Ecto neural progenitor cell (in vitro differentiated cells): ENCODE data around the gene ARFGAP2.

Source experiments
- DNase-seq: peaks from one replicate; pipeline ENCODE4 v3.0.0-alpha.2; 2018; ENCODE audit warnings: low spot score

Gene ARFGAP2

GRCh38 chr11:47171061-47171838 is 5.4 kb downstream of the ARFGAP2 start:
- DNase-seq, result no peak

DNA sequence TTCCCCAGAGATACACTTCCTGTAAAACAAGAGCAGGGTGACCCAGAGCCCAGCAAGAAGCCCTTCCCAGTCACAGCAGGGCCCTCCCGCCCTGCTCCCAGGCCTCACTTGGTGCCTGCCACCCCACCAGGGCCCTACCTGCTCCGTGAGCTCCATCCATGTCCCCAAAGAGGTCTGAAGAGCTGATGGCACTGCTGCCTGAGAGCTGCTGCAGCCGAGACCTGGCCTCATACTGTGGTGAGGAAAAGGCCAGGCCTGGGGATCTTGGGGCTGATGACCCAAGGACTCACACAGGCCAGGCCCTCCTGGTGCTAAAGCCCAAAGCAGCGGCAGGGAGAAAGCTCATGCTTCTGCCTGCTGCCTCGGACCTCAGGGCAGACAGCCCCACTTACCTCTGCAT is 10.3 kb downstream of the ARFGAP2 start:
- no peak for DNase-seq

- no peak for DNase-seq
Observed at GRCh38 chr11:47165253-47165840, 11.3 kb downstream of the ARFGAP2 start.

DNA sequence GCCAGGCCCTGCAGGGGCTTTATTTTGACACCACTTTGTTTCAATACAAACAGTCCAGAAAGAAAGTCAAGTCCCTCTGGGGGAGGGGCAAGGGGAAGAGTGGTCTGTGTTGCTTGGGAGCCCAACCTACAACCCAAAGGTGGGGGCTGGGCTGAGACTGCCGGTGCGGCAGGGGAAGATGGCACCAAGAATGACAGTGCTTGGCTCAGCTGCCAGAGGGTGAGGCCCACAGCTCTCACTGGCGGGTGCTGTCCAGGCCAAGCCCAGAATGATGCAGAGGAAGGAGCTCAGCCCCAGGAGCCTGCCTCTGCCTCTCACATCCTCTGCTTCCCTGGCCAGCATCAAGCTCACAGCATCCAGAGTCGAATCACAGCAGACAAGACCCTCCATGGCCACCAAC is 12.4 kb downstream of the ARFGAP2 start:
- no peak for DNase-seq

DNA sequence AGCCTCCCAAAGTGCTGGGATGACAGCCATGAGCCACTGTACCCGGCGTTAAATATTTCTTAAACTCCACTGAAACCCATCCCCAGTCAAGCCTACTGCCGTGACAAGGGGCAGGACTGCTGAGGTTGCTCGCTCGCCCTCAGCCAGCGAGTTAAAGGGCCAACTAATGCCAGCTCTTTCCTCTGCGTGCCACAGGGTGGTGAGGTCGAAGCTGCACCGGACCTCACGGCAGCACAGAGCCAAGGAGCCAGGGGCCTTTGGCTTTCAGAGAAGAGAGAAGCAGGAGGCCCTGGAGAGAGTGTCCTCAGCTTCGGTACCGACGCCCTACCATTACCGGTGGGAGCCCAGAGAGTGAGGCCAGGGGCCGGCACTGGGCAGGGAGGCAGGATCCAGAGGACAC is 12.8 kb downstream of the ARFGAP2 start:
- no peak for DNase-seq

DNA sequence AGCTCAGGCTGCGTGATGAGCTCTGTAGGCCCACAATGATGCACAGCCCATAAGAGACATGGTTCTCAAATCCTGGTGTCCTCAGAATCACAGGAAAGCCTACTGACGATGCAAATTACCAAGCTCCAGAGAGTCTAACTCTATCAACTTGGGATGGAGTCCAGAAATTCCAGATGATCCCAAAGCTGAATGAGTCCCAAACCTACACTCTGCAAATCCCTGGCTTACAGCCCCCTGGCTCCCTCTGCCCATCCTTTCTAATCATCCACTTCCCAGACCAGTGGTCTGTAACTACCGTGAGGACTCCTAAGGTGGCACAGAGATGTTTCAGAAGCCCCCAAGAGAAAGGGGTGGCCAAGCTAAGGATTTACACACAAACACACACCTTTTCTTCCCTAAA is 13.5 kb downstream of the ARFGAP2 start:
- no peak for DNase-seq

DNA sequence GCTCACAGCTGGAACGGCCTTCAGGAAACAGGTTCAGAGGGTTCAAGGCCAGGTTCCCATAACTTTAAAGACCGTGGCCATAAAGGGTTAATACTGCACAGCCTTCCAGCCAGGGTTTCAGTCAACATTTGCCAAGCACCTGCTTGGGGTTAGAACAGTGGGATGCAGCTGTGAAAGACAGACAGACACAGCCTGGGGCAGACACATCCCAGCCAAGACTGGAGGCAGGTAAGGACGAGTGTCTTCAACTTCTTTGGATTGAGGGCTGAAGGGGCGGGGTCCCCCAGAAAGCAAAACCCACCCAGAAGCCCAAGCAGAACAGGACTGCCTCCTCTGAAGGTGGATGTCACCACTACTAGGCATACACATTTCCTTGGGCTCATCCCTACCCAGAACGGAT is 14.3 kb downstream of the ARFGAP2 start:
- no peak for DNase-seq

DNA sequence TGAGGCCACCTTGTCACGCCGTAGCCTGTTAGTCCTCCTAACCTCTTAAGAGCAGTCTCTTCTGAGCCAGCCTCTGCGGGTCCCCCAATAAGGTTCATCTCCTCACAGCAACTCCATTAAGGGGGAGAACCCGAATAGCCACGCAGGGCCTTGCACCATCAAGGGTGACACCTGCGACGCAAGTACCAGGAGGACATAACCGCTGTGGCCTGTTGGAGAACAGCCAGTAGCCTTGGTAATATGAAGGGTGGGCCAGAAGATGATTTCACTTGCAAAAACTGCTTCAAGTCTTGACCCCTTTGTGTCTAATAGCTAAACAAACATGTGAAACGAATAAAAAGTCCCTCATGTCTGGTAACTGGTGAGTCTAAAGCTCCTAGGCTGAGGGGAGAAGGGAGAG is 14.8 kb downstream of the ARFGAP2 start:
- DNase-seq, result no peak

GRCh38 chr11:47161134-47161854 is 15.4 kb downstream of the ARFGAP2 start:
- DNase-seq, result peak; percentile 82

GRCh38 chr11:47160753-47161133 is 15.9 kb downstream of the ARFGAP2 start:
- no peak for DNase-seq

DNA sequence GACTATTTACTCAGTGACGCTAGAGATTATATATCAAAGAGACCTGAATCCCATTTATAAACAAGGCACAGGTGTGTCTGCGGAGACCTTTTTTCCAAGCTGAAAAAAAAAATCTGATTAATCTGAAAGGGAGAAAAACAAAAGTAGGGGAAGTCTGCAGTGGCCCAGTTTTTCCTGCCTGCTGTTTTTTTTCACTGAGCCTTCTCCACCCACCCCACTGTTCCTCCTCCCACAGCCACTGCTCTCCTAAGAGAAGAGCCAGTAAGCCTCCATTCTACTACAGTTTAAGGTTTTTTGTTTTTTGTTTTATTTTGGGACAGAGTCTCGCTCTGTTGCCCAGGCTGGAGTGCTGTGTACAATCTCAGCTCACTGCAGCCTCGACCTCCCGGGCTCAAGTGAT is 18.4 kb downstream of the ARFGAP2 start:
- DNase-seq, result no peak

GRCh38 chr11:47157805-47158204 is 18.9 kb downstream of the ARFGAP2 start:
- DNase-seq, result no peak

DNA sequence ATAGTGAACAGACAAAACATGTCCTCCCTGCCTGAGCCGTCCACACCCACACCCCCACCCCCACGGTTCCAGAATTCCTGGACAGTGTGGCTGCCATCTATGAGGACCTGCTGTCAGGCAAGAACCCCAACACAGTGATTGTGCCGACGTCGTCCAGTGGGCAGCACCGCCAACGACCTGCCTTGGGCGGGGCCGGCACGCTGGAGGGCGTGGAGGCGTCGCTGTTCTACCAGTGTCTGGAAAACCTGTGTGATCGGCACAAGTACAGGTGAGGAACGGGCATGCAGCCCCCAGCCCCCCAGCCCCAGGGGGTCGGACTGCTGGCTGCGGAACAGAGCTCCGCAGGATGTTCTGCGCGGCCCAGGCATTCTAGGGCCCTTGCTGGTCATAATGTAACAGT is 19.7 kb downstream of the ARFGAP2 start:
- no peak for DNase-seq

DNA sequence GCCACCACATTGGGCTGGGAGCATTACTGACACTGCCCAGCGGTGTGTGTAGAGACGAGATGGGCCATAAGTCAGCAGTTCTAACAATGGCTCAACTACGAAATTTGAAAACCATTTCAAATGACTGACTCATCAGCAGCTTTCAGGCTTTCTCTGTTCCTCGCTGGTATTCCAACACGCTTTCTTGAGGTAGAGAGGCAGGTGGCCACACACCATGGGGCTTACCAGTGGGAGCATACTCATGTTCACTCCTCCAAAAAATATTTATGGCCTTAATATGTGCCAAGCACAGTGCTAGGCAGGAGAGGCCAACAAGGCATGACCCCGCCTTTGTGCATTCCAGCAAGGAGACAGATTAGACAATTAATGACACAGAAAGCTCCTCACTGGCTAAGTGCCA is 20.3 kb downstream of the ARFGAP2 start:
- no peak for DNase-seq

DNA sequence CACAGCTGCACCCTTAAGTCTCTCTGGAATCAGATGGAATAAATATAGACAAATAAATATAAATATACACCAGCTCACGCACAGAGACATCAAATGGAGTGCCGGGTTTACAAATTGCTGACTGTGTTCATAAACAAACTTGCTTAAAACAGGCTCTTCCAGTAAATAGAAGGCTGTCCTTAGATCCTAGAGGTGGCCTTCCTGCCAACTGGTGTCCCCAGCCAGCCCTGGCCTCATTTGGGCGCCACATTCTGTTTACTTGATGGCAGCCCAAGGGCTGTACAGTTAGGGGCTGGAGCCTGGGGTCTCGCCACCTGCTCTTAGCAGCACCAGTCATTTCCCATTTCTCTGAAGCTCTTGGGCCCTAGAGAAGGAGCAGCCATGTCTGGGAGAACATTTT is 20.8 kb downstream of the ARFGAP2 start:
- DNase-seq, result no peak

DNA sequence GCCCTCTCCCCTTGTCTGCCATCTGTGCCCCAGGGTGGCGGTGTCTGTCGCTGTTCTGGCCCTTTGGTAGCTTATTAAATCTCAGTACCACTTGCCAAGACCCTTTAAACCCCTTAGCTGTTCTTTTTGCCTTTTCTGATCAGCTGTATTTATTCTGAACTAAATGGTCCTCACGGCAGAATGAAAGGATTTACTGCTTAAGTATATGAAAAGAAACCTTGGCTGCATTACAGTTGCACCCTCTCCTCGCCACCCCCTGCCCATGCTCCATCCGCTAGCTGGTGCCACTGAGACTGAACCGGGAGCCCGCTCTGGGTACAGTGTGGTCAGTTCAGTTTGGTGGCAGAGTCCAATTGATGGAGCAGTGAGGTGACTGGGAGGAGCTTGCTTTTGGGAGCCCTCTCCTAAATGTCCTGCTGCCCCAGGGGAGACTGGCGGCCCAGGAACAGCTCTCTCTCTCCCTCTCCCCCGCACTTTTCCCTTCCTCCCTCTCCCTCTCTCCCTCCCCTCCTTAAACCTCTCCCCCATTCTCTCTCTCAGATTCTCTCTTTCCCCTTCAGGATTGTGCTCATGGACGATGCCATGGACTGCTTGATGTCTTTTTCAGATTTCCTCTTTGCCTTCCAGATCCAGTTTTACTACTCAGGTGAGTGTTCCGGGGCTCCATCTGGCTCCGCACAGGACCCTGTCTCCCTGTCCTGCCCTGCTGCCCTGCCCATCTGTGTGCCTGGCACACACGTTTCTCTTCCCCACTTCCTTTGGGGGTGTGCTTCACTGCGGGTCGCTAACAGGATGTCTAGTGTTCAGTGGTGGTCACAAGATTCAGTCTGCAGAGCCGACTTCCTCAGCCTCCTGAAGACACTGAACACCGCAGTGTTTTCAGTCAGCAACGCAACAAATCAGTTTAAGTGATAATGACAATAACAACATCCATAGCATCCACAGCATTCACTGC is 21.8 kb downstream of the ARFGAP2 start:
- DNase-seq, result no peak

GRCh38 chr11:47152953-47153950 is 23.4 kb downstream of the ARFGAP2 start:
- DNase-seq, result peak; percentile 88

DNA sequence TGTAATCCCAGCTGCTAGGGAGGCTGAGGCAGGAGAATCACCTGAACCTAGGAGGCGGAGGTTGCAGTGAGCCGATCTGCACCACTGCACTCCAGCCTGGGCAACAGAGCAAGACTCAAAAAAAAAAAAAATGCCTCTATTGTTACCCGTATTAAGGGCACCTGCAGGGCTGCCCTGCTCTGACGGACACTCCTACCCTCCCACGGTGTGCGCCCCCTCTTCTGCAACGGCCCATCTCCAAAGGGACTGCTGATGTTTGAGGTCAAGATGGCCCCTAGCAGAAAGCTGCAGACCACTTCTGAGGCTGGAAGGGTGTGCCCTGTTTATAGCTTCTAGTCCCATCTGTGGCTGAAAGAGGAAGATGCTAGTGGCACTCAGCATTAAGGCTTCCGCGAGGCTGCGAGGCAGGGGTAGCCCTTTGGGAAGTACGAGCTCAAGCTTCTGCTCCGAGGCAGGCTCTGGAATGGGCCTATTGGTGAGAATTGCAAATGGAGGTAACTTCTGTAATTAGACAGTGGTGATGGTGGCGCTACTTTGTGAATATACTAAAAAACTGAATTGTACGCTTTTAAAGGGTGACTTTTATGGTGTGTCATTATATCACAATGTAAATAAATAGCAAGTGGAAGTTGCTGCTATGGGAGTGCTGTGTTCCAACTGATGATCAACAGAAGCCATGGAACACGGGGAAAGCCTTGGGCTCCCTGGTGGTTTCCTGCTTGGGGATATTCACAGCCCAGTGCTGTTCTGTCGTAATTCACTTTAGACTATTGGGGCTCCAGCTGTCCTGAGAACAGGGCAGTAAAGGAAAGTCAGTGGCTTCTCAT is 24.3 kb downstream of the ARFGAP2 start:
- no peak for DNase-seq

DNA sequence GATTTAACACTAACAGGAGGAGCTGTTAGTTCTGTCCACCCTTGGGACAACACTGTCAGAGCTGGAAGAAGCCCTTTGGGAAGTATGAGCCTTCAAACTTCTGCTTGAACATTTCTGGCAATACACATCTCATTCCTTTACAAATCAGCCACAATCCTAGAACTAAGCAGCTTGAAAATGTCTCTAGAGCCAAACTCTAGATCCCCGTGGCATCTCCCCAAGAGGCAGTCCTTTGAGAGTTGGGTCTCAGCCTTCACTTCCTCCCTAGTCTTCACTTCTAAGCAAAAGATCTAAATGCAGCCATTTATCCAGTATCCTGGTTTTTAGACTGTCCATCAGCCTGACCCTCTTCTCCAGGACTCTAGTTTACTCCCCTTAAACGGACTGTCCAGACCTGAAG is 26.9 kb downstream of the ARFGAP2 start:
- no peak for DNase-seq

- DNase-seq, result no peak
Observed at GRCh38 chr11:47148903-47149531, 27.7 kb downstream of the ARFGAP2 start.
